Body of pancreas (tissue), 4 donors: ENCODE data around the gene CAMTA1.

Experiments
- CTCF ChIP-seq, 7 experiments: fragments of 450-650 bp in 4 of 7; fragments of 200-600 bp in 3 of 7; sonication (generic) in 3 of 7; IDR thresholded peaks; one replicate each; pipeline ENCODE4 v1.5.1; 2016 to 2019; ENCODE audit warnings: antibody characterized with exemption in 7 of 7
- POLR2A ChIP-seq, 3 donors: fragments of 450-650 bp; IDR thresholded peaks; one replicate each; pipeline ENCODE4 v1.6.1; 2016; ENCODE audit warnings: antibody characterized with exemption in 3 of 3, mild to moderate bottlenecking in 2 of 3

DNA sequence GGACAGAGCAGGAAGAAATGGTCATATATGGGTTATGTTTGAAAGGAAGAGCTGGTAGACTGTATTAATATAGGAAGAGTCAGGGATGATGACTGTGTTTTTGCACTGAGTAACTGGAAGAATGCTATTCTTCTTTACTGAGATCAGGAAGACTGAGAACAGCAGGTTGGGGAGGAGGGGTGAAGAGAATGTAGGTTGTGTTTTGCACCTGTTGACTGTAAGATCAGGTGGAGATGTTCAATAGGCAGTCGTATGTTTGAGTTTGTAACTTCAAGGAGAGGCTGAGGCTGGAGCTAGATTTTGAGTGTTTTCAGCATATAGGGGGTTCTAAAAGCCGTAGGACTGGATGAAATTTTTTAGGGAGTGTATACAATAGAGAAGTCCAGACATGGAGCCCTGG lies 97.2 kb downstream of the CAMTA1 start:
- TF ChIP-seq CTCF (IDR thresholded peaks at IDR 0.05) (no peak), POLR2A (IDR thresholded peaks at IDR 0.05) (no peak)
